Forelimb muscle (tissue), 1 donor: ENCODE measurements around the gene CDK4. TPM values are rescaled to one million over a fixed set of nuclear protein-coding genes. Genes with fewer than 3 reads are reported as not detected.

Experiments used
- DNase-seq: peaks from one replicate; pipeline ENCODE4 v3.0.0-alpha.2; 2013; ENCODE audit warnings: low read depth
- polyA plus RNA-seq: library from polyadenylated mRNA; unstranded; fragments of 120-200 nt; gene quantifications from one replicate; pipeline ENCODE4 v1.2.1, GENCODE V29; 2013; ENCODE audit not compliant: insufficient read length

CDK4 gene
- polyA plus RNA-seq, 1 donor: 134 TPM

- DNase-seq: peak; percentile 94
These were observed 19.8 kb upstream of the CDK4 start, which contains the start of gene METTL1 for GRCh38 chr12:57771873-57772428. Gene METTL1, minus strand, starts transcription at chr12:57772105. Its CDS starts 22 bp downstream, at chr12:57772083.

DNA sequence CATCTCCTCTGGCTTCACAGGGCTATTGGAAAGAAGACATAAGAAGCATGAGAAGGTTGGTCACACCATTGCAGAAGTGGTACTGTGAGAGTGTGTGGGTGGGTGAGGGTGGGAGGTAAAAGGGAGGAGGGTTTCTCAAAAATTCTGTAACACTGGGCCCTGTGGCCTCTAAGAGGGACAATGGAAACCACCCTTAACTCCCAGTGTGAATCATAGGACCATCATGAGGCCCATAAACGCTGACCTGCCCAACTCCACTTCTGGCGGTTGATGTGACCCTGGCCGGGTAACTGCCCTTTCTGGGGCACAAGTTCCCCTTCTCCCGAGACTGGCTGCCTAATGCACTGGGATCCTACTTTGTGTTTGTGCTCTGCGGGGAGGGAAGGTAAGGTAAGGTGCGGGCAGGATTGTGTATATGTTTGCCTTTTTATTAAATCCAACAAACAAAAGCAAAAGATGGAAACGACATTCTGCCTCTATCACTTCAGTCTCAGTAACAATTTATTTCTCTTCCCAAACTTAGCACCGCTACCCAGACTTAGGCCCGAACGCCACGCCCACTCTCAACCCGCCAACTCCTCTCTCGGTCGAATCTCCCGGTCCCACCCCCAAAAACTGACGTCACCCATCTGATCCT is 19.2 kb upstream of the CDK4 start:
- DNase-seq: peak; percentile 89

DNA sequence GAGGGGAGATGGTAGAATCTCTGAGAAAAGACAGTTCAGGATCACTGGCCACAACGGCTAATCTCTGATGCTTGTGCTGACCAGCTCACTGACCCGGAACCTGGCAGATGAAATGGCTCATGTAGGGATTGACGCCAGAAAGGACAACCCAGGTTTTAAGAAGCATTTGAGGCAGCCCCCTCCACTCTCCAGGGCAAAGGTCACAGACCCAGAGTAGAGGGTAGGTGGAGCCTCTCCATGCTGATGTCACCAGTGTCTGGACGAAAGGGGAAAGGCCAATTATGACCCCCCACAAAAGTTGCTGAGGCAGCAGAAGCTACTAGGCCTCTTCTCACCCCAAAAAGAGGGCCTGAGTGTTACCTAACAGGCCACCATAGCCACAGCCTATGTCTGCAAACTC is 18.6 kb upstream of the CDK4 start:
- DNase-seq: no peak

DNA sequence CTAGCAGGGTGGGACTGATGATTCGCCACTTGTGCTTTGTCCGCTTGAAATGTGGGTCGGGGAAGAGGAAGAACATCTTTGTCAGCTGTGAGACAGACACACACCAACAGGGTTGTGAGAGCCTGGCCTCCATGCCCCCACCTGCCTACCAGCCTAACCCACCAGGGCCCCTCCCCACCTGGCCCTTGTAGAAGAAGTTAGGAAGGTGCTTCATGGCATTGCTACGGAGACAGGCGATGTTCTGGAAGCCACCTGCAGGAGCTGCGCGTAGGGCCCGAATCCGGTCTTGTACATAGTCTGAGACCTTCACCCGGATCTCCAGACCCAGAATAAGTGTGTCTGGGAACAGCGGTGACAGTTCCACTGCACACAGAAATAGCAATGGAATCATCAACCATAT is 17.5 kb upstream of the CDK4 start:
- DNase-seq: no peak

GRCh38 chr12:57767876-57768275 is 15.8 kb upstream of the CDK4 start:
- no peak for DNase-seq

DNA sequence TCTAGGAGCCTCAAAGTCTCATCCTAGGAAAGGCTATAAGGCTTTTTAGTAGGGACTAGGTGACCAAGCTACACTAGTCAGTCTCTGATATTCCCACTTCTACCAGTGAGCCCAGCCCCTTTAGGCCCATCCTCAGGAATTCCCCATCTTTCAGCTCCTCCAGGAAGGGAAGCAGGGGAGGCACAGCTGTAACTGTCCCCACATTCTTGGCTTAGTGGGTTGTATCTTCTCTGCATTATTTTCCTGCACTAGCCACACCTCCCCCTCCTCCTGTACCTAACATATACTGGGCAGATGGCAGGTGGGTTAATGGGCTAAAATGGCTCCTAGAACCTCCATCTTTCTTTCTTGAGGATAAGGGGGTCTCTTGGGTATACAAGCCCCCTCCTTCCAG is 15.2 kb upstream of the CDK4 start:
- no peak for DNase-seq

GRCh38 chr12:57766464-57767304 is 14.6 kb upstream of the CDK4 start, which contains the start of gene CYP27B1:
Gene CYP27B1, minus strand, starts transcription at chr12:57767078. Its CDS starts 37 bp downstream, at chr12:57767041.
- DNase-seq: no peak

DNA sequence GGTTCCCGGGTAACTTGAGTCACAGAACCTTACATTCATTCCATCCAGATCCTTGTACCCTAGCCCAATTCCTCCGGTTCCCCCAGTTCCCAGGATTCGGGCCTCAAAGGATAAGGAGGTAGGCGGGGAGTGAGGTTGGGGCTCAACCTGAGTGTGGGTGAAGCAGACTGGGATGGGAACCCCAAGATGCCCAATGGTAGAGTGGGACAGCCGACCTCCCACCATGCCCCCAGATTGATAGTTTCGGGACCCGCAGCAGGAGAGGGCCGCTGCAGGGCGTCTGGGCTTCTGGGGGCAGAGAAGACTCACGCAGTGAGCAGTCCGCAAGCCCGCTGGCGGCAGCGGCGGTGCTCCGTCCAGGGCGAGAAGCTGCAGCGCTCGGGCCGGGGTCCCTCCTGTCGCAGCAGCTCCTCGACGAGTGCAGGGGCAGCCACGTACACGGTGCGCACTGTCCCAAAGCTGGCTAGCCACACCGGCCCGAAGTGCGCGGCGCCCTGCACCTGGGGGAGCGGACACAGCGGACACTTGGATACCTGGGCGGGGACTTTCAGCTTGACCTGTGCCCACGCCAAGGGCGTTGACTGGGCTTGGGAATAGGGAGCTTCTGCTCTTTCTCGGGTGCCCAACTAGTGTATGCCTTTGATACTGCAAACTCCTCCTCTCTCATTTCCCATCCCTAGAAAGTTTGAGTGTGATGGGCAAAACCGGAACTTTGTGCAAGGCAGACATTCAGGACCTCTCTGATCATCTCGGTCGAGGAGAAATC is 13.8 kb upstream of the CDK4 start:
- DNase-seq: no peak

DNA sequence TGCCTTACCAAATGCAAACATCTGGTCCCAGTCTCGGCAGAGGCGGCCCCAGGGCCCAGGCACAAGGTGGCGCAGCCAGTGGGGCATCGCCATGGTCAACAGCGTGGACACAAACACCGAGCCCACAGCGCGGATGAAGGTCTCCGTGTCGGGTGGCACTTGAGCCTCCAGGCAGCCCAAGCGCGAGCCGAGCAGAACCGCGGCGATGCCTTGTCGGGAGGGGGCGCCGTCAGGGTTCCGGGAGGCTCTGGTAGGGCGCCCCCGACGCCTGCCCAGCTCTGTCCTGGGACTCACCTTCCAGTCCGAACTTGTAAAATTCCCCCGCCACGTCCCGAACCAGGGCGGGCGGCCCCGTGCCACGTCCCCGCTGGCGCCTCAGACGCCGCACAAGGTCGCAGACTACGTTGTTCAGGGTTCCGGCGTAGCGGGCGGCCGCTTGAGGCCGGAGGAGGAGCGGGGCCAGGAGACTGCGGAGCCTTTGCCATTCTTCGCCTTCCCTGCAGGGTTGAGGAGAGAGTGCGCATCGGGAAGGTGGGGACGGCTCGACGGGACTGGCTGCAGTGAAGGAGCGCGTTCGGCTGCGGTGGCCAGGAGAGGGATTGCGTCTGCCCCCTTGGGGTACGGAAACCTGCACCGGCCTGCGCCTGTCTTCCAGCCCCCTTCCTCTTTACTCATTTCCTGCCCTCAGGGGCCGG is 13.0 kb upstream of the CDK4 start:
- no peak for DNase-seq

DNA sequence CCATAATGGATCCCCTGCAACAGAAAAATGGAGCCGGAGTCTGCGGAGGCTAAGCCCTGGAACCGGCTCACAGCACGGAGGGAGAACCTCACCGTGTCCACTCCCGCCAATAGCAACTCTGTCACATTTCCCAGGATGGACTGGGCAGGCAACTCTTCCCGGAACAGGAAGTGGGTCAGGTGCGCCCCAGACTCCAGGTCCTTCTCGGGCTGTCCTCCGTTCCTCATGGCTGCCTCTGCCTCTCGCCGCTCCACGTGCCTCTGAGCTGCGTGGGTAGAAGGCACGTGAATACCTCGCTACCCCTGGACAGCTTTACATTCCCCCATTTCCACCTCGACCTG is 12.5 kb upstream of the CDK4 start:
- no peak for DNase-seq

DNA sequence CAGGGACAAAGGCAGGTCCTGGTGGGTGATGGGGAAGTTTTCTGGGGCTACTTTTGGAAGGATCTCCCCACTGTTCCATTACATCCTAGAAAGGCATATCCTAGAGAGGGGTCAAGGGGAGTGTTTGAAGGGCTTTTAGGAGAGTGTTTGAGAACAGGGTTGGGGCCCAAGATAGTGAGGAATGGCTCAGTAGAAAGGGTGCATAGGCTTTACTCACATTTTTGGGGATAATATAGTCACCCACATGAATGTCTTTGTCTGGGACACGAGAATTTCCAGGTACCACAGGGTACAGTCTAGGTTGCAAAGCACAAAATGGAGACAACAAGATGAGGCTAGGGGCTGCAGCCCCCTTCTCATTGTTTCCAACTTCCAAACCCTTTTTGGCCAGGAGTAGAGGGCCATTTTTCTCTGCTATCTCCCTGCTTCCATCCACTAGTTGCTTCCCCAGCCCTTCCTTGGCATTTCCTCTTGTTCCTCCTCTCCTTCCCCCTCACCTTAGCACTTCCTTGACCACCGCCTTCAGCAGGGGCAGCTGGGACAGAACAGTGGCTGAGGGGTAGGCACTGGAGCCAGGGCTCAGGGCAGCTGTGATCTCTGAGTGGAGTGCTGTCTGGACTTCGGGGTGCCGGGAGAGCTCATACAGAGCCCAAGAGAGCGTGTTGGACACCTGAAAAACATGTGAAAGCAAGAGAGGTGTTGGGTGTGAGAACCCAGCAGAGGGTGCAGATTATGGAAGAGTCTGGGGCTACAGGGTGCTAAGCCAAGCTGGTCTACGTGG is 12.0 kb upstream of the CDK4 start:
- no peak for DNase-seq

DNA sequence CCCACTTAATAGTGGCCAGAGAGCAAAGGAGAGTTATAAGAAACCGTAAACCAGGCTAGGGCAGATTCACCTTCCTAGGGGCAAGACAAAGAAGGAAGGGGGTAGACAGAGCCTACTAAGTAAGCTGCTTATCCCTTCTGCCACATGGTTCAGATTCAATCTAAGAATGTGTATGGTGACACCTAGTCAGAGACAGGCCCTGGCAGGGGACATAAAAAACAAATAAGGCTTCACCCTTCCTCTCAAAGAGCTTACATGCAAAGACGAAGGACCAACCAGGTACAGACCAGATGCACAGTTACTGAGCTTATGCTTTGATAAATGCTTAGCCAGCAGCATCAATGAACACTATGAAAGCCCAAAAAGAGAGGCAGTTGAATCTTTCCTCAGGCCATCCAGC is 10.4 kb upstream of the CDK4 start:
- no peak for DNase-seq

DNA sequence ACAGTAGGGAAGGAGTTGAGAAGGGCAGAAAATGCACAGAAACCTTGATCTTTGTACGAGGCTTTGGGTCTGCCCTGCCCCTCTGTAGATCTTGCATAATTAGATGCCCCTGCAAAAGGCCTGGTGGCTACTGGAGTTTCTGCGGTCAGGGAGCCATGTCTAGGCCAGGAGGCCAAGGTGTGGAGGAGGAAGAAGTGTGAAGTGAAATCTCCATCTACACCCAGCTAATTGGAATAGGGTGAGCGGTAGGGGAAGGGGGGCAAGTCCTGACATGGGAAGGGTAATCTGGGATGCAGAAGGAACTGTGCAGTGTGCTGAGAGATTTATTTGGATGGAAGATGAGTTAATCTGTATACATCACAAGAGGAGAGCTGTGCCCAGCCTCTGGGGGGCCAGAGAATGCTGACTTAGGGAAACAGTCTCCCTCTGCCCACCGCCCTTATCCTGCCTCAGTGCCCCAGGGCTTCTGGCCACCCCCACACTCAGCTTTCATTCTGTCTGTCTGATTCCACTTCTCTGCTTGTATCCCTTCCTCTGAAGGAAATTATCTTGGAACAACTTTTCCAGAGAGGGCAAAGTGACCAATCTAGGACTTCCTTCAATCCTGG is 9.4 kb upstream of the CDK4 start:
- no peak for DNase-seq

DNA sequence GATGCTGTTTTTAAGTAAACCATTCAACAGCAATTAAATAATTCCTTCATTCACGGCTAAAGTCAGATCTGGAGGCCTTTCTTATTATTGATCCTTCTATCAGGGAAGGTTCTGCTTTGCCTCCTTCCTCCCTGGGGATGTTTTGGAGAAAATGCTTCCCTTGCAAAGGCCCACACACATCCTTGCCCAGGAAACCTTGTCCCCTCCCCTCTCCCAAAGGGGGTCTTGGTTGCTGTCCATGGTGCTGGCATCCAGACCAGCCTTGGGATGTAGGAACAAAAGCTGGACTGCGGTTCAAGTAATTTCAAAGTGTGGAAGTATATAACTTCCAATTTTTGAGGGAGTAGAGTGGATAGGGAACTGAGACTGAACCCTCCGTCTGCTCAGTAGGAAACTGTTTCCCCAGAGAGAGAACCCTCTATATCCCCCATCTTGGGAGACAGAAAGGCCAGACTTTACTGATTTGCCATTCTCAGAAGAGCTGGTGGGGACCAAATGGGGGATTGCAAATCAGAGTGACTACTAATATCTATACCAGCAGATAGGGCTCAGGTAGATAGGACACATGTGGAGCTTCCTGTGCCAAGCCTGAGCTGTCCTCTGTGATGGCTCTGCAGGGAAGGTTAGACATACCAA is 8.4 kb upstream of the CDK4 start:
- DNase-seq: no peak

DNA sequence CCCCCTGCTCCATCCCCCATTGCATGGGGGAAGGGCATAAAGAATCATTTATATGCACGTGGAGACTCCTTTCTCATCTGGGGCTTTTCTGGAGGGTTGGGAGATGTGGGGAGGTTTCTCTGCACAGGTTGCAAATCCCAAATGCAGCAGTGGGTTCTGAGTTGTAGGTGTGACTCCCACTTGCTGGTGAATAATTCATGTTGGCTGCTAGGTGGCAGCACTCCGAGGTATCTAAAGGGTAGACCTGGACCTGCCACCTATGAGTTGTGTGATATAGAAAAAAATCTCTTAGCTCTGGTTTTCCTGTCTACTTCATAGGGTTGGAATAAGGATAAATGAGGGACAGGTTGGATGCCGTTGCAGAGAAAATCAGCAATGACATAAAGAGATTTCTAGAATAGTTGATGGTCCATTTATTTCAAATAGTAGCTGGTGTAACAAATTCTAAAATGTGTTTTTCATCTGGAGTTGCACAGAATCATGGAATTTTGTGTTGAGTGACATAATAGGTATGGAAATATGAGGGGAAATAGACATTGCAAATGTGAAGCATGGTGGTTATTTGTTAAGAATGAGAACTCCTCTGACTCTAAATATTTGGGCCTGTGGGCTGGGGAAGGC is 7.4 kb upstream of the CDK4 start:
- no peak for DNase-seq

DNA sequence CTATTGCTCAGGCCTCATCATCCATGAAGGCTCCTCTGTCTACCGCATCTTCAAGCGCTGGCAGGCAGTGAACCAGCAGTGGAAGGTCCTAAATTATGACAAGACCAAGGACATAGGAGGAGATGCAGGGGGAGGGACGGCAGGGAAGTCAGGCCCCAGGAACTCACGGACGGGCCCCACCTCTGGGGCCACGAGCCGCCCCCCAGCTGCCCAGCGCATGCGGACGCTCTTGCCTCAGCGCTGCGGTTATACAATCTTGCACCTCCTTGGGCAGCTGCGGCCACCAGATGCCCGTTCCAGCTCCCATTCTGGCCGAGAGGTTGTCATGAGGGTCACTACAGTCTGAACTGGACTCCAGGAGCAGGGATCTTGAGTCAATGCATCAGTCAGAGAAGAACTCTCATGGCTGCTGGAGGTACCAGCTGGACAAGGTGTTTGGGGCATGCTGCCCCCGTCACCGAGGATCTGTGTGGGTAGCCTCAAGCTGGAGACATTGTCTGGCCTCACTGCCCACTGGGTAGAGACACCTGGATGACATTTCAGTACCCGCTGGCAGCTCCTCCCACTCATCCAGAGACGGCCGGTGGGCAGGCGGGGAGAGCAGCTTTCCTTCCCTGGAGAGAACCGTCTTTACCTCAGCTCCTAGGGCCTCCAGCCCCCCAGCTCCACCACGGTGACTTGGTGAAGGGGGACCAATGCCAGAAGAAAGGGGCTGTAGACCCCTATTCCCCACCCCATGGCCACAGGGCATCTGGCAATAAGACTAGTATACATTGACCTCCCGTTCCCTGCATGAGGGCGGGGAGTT is 6.6 kb upstream of the CDK4 start:
- DNase-seq: no peak

GRCh38 chr12:57757771-57758170 is 5.7 kb upstream of the CDK4 start:
- no peak for DNase-seq
